Left lung (tissue), 10 donors: Measurements from ENCODE around the gene CACNA2D3. TPM values are rescaled to one million over a fixed set of nuclear protein-coding genes. Genes with fewer than 3 reads are reported as not detected.

Source experiments
- ATAC-seq: fragments of 200-7000 bp; cut with Tn5 transposase; one replicate; pipeline ENCODE4 v1.9.1; 2020; ENCODE audit warnings: moderate library complexity
- DNase-seq, 4 donors: peaks; one replicate each; pipeline ENCODE4 v3.0.0-alpha.2; 2013 to 2020
- H3K27ac ChIP-seq, 2 donors: fragments of 200-600 bp; sonication (generic) in 1 of 2; one replicate each; pipeline versions ENCODE4 v1.5.0 to v1.8.0; 2020 to 2021
- H3K27me3 ChIP-seq, 2 donors: fragments of 200-600 bp; sonication (generic) in 1 of 2; one replicate each; pipeline versions ENCODE4 v1.5.0 to v1.8.0; 2020 to 2021
- H3K36me3 ChIP-seq, 2 donors: fragments of 200-600 bp; sonication (generic) in 1 of 2; one replicate each; pipeline versions ENCODE4 v1.5.0 to v1.8.0; 2020 to 2021
- H3K4me1 ChIP-seq, 2 donors: fragments of 200-600 bp; one replicate each; pipeline ENCODE4 v1.8.0; 2021
- H3K4me3 ChIP-seq, 2 donors: fragments of 200-600 bp; sonication (generic) in 1 of 2; one replicate each; pipeline versions ENCODE4 v1.5.0 to v1.8.0; 2020 to 2021; ENCODE audit warnings: mild to moderate bottlenecking in 1 of 2
- H3K9me3 ChIP-seq, 2 donors: fragments of 200-600 bp; sonication (generic) in 1 of 2; one replicate each; pipeline versions ENCODE4 v1.5.0 to v1.8.0; 2020 to 2021
- CTCF ChIP-seq, 2 donors: fragments of 200-600 bp; sonication (generic) in 1 of 2; IDR thresholded peaks; one replicate each; pipeline versions ENCODE4 v1.5.0 to v1.8.0; 2021; ENCODE audit warnings: antibody characterized with exemption in 2 of 2
- intact Hi-C, 2 donors: fragments of 100-400 bp; cut with DNase I; formaldehyde crosslinking; loops; one replicate each; pipeline versions ENCODE4 v1.11.2 to v1.14.2; 2022
- polyA plus RNA-seq, 6 donors: library from polyadenylated mRNA; unstranded; fragments of 120-200 nt; gene quantifications; one replicate each; pipeline ENCODE4 v1.2.1, GENCODE V29; 2013; ENCODE audit not compliant: insufficient read length in 6 of 6
- total RNA-seq, 2 donors: library from RNA; stranded (reverse); fragmentation: NEBNext Ultra II Directional; extraction: Animal tissue kit (Norgen Biotek cat#: 25700); gene quantifications; one replicate each; pipeline ENCODE4 v1.2.1, GENCODE V29; 2021
- donor health status: DM: no; HTN: yes; CAD: no.
- donor health status: DM: no; HTN: no; CAD: no.

The CACNA2D3 gene
- total and polyA plus RNA-seq, 8 donors = 1.1 to 2.7 (median 1.5) TPM

- H3K27ac ChIP-seq = no peak overlapping the region
- intact Hi-C loops = no loop called here
- H3K4me1 ChIP-seq = no peaks in the 10 kb centered on the region
- ATAC-seq (no peak), DNase-seq (no peak)
- no peak for TF ChIP-seq CTCF (IDR thresholded peaks at IDR 0.05)
- no peaks in the 10 kb centered on the region for H3K36me3 ChIP-seq
- no peak overlapping the region for H3K4me3 ChIP-seq
- no peaks in the 10 kb centered on the region for H3K27me3 ChIP-seq
- no peaks in the 10 kb centered on the region for H3K9me3 ChIP-seq
Observed at GRCh38 chr3:55030938-55031337, 908.6 kb downstream of the CACNA2D3 start.

- intact Hi-C loops = no loop called here
- no peaks in the 10 kb centered on the region for H3K9me3 ChIP-seq
Observed at GRCh38 chr3:55036883-55037577, 914.7 kb downstream of the CACNA2D3 start.

DNA sequence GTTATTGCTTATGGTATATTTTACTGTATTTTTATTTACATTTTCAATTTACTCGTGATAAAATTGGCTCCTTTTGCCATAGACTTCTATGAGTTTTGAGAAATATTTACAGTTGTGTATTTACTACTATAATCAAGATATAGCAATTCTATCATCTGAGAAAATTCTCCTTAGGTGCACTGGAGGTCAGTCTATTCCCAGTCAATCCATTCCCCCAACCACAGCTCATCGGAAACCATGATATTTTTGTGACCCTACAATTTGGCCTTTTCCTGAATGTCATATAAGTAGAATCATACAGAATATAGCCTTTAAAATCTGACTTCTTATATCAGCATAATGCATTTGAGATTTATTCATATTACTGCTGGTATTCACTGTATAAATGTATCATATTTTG lies 920.2 kb downstream of the CACNA2D3 start:
- no peak for ATAC-seq
- Histone ChIP-seq H3K36me3 (no peaks in the 10 kb centered on the region), H3K27me3 (no peaks in the 10 kb centered on the region), H3K4me1 (no peaks in the 10 kb centered on the region), H3K4me3 (no peak overlapping the region), H3K9me3 (no peaks in the 10 kb centered on the region), H3K27ac (no peak overlapping the region)
- no peak for TF ChIP-seq CTCF (IDR thresholded peaks at IDR 0.05)
- intact Hi-C loops = no loop called here
- no peak for DNase-seq

More at GRCh38 chr3:55036883-55037577, 914.7 kb downstream of the CACNA2D3 start:
- Histone ChIP-seq H3K27ac (no peak overlapping the region), H3K4me1 (no peaks in the 10 kb centered on the region), H3K36me3 (no peaks in the 10 kb centered on the region), H3K4me3 (no peak overlapping the region), H3K27me3 (no peaks in the 10 kb centered on the region)
- TF ChIP-seq CTCF (IDR thresholded peaks at IDR 0.05) = no peak
- DNase-seq = no peak
- ATAC-seq = no peak

GRCh38 chr3:55044486-55044885 lies 922.1 kb downstream of the CACNA2D3 start:
- H3K36me3 ChIP-seq = no peaks in the 10 kb centered on the region
- peak in 2 of 4 donors; percentile 34 to 62 for DNase-seq
- no peak overlapping the region for H3K4me3 ChIP-seq
- no peaks in the 10 kb centered on the region for H3K9me3 ChIP-seq
- H3K4me1 ChIP-seq = no peaks in the 10 kb centered on the region
- no peak overlapping the region for H3K27ac ChIP-seq
- intact Hi-C loops = no loop called here
- TF ChIP-seq CTCF (IDR thresholded peaks at IDR 0.05) = no peak
- no peaks in the 10 kb centered on the region for H3K27me3 ChIP-seq
- ATAC-seq = no peak

DNA sequence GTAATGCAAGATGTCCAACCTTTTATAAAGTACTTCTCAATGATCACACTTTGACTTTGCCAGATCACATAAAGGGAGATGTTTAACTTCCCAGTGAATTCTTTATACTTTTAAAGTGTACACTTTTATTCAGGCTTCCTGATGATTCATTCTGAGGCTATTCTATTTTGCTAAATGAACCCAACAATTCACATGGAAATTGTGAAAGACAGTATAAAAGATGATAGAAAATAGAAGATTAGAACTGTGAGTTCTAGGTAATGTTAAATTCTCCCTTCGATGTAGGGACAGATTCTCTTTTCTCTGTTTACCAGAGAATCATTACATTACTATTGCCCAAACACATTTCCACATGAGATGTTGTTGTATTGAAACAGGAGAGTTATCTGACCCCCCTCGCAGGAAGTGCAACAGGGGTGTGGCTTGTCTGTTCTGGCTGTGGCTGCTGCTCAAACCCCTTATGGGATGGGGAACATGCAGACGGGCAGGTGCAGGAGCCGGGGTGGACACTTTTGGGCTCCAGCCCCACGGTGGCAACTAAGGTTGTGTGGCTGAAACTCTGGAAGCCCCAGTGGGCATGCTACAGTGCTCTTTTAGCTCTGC lies 936.8 kb downstream of the CACNA2D3 start:
- intact Hi-C loops = no loop called here
- no peak for TF ChIP-seq CTCF (IDR thresholded peaks at IDR 0.05)
- no peak overlapping the region for H3K4me3 ChIP-seq
- peaks cover 0 to 15% of the 10 kb centered on the region in 2 donors for H3K9me3 ChIP-seq
- H3K36me3 ChIP-seq = no peaks in the 10 kb centered on the region
- H3K27ac ChIP-seq = no peak overlapping the region
- H3K27me3 ChIP-seq = no peaks in the 10 kb centered on the region
- no peaks in the 10 kb centered on the region for H3K4me1 ChIP-seq
- ATAC-seq (no peak), DNase-seq (no peak)
